ENCODE results near the gene EFNB1.

EFNB1 gene

GRCh38 chrX:68827848-68828624 is 785 bp upstream of the EFNB1 start:
- no peak overlapping the region for H2BK120ac ChIP-seq (ENCODE audit: low read depth, low read length)
- peak overlapping the region in 1 of 2 experiments; percentile 82 for H3K4me3 ChIP-seq (ENCODE audit: insufficient read depth in 1 of 2, low read depth in 1 of 2, low read length in 2 of 2)
- H3K18ac ChIP-seq (ENCODE audit: low read depth in 1 of 2, low read length in 2 of 2): no peak overlapping the region
- no peak overlapping the region for H4K8ac ChIP-seq (ENCODE audit: low read length)
- H2AK5ac ChIP-seq (ENCODE audit: low read length, severe bottlenecking): no peak overlapping the region
- DNase-seq: peak; percentile 80
- H3K14ac ChIP-seq (ENCODE audit: low read length in 2 of 2): no peak overlapping the region
- H3K27me3 ChIP-seq (ENCODE audit: control insufficient read depth in 1 of 2, insufficient read depth in 1 of 2, low read length in 2 of 2): peaks cover 30 to 38% of the 10 kb centered on the region in 2 experiments
- H2BK12ac ChIP-seq (ENCODE audit: low read length in 2 of 2): no peak overlapping the region
- H2AFZ ChIP-seq (ENCODE audit: low read depth, low read length): no peak overlapping the region
- H3K4me1 ChIP-seq (ENCODE audit: control insufficient read depth, insufficient read depth, low read depth, low read length): peaks cover 12% of the 10 kb centered on the region
- no peaks in the 10 kb centered on the region for H3K36me3 ChIP-seq (ENCODE audit: control insufficient read depth in 1 of 2, insufficient read depth in 2 of 2, low read depth in 1 of 2, low read length in 2 of 2)
- H3K4me2 ChIP-seq (ENCODE audit: low read length, poor library complexity, severe bottlenecking): peak overlapping the region; percentile 65
- 3% methylated on average over 31 of the region's 35 CpGs for WGBS
- peaks cover 3% of the 10 kb centered on the region for H3K79me1 ChIP-seq (replicated peaks; ENCODE audit: low read length, poor library complexity, severe bottlenecking)
- peak overlapping the region; percentile 33 for H3K9ac ChIP-seq (ENCODE audit: low read length)
- no peak overlapping the region for H4K91ac ChIP-seq (ENCODE audit: low read length)
- no peak overlapping the region for H3K4ac ChIP-seq (ENCODE audit: low read depth in 1 of 2, low read length in 2 of 2)
- H2BK5ac ChIP-seq (ENCODE audit: low read depth, low read length, poor library complexity, severe bottlenecking): no peak overlapping the region
- no peaks in the 10 kb centered on the region for H3K9me3 ChIP-seq (ENCODE audit: control insufficient read depth, low read length)
- H2BK15ac ChIP-seq (ENCODE audit: low read depth, poor library complexity, severe bottlenecking): no peak overlapping the region
- no peak overlapping the region for H3K27ac ChIP-seq (ENCODE audit: low read length, poor library complexity, severe bottlenecking)
- H3K23ac ChIP-seq (ENCODE audit: low read length in 2 of 2): no peak overlapping the region

DNA sequence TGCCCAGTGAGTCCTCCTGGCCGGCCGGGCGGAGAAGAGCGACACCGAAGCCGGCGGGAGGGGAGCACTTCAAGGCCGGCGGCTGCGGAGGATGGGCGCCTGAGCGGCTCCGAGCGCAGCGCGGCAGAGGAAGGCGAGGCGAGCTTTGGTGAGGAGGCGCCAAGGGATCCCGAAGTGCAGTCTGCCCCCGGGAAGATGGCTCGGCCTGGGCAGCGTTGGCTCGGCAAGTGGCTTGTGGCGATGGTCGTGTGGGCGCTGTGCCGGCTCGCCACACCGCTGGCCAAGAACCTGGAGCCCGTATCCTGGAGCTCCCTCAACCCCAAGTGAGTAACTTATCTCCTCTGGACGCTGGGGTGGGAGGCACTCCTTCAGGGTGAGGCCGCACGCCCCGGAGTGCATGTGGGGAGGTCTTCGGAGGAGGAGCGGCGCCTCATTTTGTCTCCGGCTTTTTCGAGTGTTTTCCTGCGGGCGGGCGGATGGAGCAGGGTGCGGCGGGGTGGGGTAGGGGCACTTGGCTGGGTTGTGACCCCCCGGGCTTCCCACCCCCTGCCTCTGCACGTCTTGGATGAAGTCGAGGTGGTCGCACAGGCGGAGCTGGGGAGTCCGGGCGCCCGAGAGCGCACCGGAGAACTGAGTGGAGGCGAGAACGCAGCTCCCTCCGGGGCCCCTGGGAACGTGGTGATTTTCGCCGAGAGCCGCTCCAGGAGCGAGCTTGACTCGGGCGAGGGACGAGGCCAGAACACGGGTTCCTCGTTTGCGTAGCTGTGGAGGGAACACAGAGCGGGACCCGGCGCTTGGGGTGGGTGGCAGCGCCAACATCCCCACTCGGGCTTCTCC is 979 bp downstream of the EFNB1 start:
- under 1% methylated on average over 40 of the region's 74 CpGs for WGBS
- peaks cover 6% of the 10 kb centered on the region for H3K79me1 ChIP-seq (replicated peaks; ENCODE audit: low read length, poor library complexity, severe bottlenecking)
- no peak overlapping the region for H3K27ac ChIP-seq (ENCODE audit: low read length, poor library complexity, severe bottlenecking)
- peak overlapping the region in 1 of 2 experiments; percentile 61 for H3K4ac ChIP-seq (ENCODE audit: low read depth in 1 of 2, low read length in 2 of 2)
- no peak overlapping the region for H4K8ac ChIP-seq (ENCODE audit: low read length)
- H2AK5ac ChIP-seq (ENCODE audit: low read length, severe bottlenecking): no peak overlapping the region
- no peak overlapping the region for H3K23ac ChIP-seq (ENCODE audit: low read length in 2 of 2)
- peak overlapping the region in 1 of 2 experiments; percentile 73 for H3K18ac ChIP-seq (ENCODE audit: low read depth in 1 of 2, low read length in 2 of 2)
- H2BK12ac ChIP-seq (ENCODE audit: low read length in 2 of 2): no peak overlapping the region
- no peak overlapping the region for H2BK15ac ChIP-seq (ENCODE audit: low read depth, poor library complexity, severe bottlenecking)
- H3K36me3 ChIP-seq (ENCODE audit: control insufficient read depth in 1 of 2, insufficient read depth in 2 of 2, low read depth in 1 of 2, low read length in 2 of 2): no peaks in the 10 kb centered on the region
- no peak overlapping the region for H2BK120ac ChIP-seq (ENCODE audit: low read depth, low read length)
- no peaks in the 10 kb centered on the region for H3K9me3 ChIP-seq (ENCODE audit: control insufficient read depth, low read length)
- no peak overlapping the region for H4K91ac ChIP-seq (ENCODE audit: low read length)
- H3K14ac ChIP-seq (ENCODE audit: low read length in 2 of 2): peak overlapping the region in 1 of 2 experiments; percentile 65
- no peak overlapping the region for H2BK5ac ChIP-seq (ENCODE audit: low read depth, low read length, poor library complexity, severe bottlenecking)
- peak overlapping the region; percentile 77 for H3K4me2 ChIP-seq (ENCODE audit: low read length, poor library complexity, severe bottlenecking)
- peaks cover 16 to 32% of the 10 kb centered on the region in 2 experiments for H3K27me3 ChIP-seq (ENCODE audit: control insufficient read depth in 1 of 2, insufficient read depth in 1 of 2, low read length in 2 of 2)
- DNase-seq: peak; percentile 46
- H3K4me3 ChIP-seq (ENCODE audit: insufficient read depth in 1 of 2, low read depth in 1 of 2, low read length in 2 of 2): peak overlapping the region; percentile 67 to 82
- H3K4me1 ChIP-seq (ENCODE audit: control insufficient read depth, insufficient read depth, low read depth, low read length): peaks cover 22% of the 10 kb centered on the region
- H3K9ac ChIP-seq (ENCODE audit: low read length): peak overlapping the region; percentile 86
- no peak overlapping the region for H2AFZ ChIP-seq (ENCODE audit: low read depth, low read length)

GRCh38 chrX:68830419-68831404 is 1.9 kb downstream of the EFNB1 start:
- Histone ChIP-seq H3K4me1 (ENCODE audit: control insufficient read depth, insufficient read depth, low read depth, low read length) (peaks cover 22% of the 10 kb centered on the region), H3K18ac (ENCODE audit: low read depth in 1 of 2, low read length in 2 of 2) (peak overlapping the region in 1 of 2 experiments; percentile 73), H4K8ac (ENCODE audit: low read length) (no peak overlapping the region), H3K23ac (ENCODE audit: low read length in 2 of 2) (no peak overlapping the region), H3K14ac (ENCODE audit: low read length in 2 of 2) (peak overlapping the region in 1 of 2 experiments; percentile 48), H2BK12ac (ENCODE audit: low read length in 2 of 2) (no peak overlapping the region), H3K4me2 (ENCODE audit: low read length, poor library complexity, severe bottlenecking) (peak overlapping the region; percentile 77), H3K9me3 (ENCODE audit: control insufficient read depth, low read length) (no peaks in the 10 kb centered on the region), H3K27me3 (ENCODE audit: control insufficient read depth in 1 of 2, insufficient read depth in 1 of 2, low read length in 2 of 2) (peaks cover 15 to 27% of the 10 kb centered on the region in 2 experiments), H3K36me3 (ENCODE audit: control insufficient read depth in 1 of 2, insufficient read depth in 2 of 2, low read depth in 1 of 2, low read length in 2 of 2) (no peaks in the 10 kb centered on the region), H2BK5ac (ENCODE audit: low read depth, low read length, poor library complexity, severe bottlenecking) (peak overlapping the region; percentile 73), H2AFZ (ENCODE audit: low read depth, low read length) (no peak overlapping the region), H2BK120ac (ENCODE audit: low read depth, low read length) (peak overlapping the region; percentile 34), H3K4me3 (ENCODE audit: insufficient read depth in 1 of 2, low read depth in 1 of 2, low read length in 2 of 2) (peak overlapping the region; percentile 67 to 82), H3K4ac (ENCODE audit: low read depth in 1 of 2, low read length in 2 of 2) (peak overlapping the region in 1 of 2 experiments; percentile 61), H3K9ac (ENCODE audit: low read length) (peak overlapping the region; percentile 86), H3K79me1 (replicated peaks; ENCODE audit: low read length, poor library complexity, severe bottlenecking) (peaks cover 13% of the 10 kb centered on the region), H2AK5ac (ENCODE audit: low read length, severe bottlenecking) (no peak overlapping the region), H4K91ac (ENCODE audit: low read length) (peak overlapping the region; percentile 75), H3K27ac (ENCODE audit: low read length, poor library complexity, severe bottlenecking) (no peak overlapping the region), H2BK15ac (ENCODE audit: low read depth, poor library complexity, severe bottlenecking) (no peak overlapping the region)
- WGBS: 7% methylated on average over 7 of the region's 29 CpGs
- no peak for DNase-seq
